Measurements from ENCODE around the gene UNC5B.

UNC5B gene

DNA sequence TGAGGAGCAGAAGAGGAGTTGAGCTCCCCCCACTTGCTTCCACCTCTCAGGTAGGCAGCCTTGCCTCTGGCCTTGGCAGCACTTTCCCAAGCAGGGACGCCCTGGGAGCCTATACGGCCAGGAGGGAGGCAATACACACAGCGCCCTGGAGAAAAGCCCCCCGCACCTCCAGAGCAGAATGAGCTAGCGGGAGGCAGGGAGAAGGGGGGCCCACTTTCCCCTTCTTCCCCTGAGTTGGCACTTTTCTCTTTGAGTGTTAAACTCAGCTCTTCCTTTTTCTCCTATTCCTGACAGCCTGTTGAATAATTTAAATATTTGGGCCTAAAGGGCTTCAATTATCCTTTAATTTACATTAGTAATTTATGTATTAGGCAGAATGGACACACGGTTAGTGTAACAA is 35.8 kb downstream of the UNC5B start:
- DNase-seq (ENCODE audit: low read depth): no peak
- H3K4me3 ChIP-seq (ENCODE audit: low read depth, low read length): no peak overlapping the region

- H3K4me3 ChIP-seq (ENCODE audit: low read depth, low read length): no peak overlapping the region
- no peak for DNase-seq (ENCODE audit: low read depth)
Observed at GRCh38 chr10:71249996-71250395, 37.6 kb downstream of the UNC5B start.

DNA sequence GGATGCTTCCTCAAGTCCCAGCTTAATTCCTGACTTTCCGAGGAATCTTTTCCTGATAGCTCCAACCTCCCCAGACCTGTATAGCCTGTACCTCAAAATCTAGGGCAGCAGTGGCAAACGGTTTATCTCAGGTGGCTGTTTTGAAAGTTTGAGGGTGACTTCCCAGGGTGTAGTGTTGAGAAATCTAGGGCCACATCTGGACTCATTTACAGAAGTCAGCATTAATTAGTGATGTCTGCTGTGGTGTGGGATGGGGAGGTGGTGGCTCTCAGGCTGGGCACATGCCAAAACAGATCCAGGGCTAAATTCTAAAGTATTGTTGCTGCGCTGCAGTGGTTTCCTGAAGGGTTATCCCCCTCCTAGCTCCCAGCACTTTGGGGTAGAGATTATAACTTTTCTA is 38.0 kb downstream of the UNC5B start:
- no peak overlapping the region for H3K4me3 ChIP-seq (ENCODE audit: low read depth, low read length)
- DNase-seq (ENCODE audit: low read depth): no peak

- H3K4me3 ChIP-seq (ENCODE audit: low read depth, low read length): no peak overlapping the region
- DNase-seq (ENCODE audit: low read depth): no peak
Observed at GRCh38 chr10:71250842-71251241, 38.5 kb downstream of the UNC5B start.

GRCh38 chr10:71251319-71251718 is 38.9 kb downstream of the UNC5B start:
- DNase-seq (ENCODE audit: low read depth): no peak
- no peak overlapping the region for H3K4me3 ChIP-seq (ENCODE audit: low read depth, low read length)

DNA sequence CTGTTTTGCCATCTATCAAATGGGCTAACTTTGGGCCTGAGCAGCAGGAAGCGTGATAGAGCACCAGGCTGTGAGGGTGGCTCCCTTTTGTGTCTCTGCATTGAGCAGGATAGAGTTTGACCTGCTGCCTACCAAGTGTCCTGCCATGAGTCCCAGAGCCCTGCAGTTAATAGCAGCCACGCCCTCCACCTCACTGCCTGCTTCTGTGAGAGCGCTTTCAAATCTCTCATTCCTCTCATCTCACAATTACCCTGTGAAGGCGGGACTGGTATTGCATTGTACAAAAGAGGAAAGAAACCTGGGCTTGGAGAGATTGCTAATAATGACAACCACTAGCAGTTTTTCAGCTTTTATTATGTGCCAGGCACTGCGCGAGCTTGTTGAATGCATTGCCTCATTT is 39.9 kb downstream of the UNC5B start:
- no peak overlapping the region for H3K4me3 ChIP-seq (ENCODE audit: low read depth, low read length)
- DNase-seq (ENCODE audit: low read depth): no peak

DNA sequence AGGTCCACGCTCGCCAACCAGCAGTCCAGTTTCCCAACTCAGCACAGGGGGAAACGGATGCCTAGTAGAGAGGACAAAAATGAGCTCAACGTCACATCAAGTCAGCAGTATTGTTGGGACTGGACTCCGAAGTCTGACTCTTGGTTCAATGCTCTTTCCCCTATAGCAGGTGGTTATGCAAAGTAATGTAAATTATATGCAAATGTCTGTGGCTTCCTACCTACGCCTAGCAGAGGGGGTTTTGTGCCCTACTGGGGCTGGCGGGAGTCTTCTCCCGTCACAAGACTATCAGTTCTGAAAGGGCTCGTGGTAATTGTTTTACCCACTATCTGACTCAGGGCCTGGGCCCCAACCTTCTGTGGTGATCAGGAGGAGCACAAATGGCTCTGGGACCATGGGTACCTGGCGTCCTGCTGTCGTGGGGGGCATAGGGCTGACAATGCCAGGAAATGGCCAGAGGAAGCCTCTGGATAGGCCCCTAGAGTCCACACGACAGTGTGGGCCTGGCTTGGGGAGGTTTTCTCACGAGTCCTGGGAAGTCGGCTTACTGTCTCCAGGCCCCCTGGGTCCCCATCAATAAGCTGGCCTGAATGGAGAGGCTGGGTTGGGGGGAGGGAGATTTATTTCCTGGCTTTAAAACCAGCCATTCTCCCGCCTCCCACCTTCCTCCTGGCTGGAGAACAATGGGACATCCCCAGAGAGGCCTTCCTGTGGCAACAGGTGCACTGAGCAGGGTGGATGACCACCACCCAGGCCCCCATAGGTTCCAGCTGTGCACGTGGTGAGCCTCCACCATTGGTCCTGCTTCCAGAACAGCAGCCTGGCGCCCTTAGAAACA is 41.8 kb downstream of the UNC5B start:
- no peak overlapping the region for H3K4me3 ChIP-seq (ENCODE audit: low read depth, low read length)
- DNase-seq (ENCODE audit: low read depth): no peak

DNA sequence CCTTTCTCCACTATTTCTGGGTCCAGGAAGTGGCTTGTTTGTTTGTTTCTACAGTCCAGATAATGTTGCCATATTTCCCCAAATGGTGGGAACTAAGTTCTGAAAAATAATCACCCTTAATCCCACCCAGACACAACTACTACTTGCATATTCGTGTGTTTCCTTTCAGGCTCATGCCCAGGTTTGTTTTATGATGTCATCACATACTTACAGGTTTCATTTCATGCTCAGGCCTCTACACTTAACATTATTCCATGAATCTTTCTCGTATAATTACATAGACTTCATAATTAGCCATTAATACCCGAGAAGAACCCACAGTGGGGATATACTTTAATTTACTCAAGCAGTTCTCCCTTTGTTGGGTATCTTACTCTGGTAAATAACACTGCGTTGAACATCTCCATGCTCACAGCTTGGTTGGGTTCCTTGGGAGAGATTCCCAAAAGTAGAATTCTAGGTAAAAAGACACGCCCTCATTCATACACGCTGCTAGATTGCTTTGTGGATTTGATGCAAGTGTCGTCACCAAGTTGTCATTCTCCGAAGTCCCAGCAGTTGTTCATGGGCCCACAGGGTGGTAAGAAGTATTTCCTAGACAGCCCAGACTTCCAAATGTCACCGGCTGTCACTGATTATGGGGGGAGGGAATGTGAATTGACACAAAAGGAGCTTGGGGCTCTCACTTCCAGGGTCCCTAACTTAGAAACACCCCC is 42.6 kb downstream of the UNC5B start:
- no peak for DNase-seq (ENCODE audit: low read depth)

GRCh38 chr10:71255550-71255807 is 43.1 kb downstream of the UNC5B start:
- no peak overlapping the region for H3K4me3 ChIP-seq (ENCODE audit: low read depth, low read length)

More for the DNA sequence above, 42.6 kb downstream of the UNC5B start:
- H3K4me3 ChIP-seq (ENCODE audit: low read depth, low read length): no peak overlapping the region

GRCh38 chr10:71255808-71256660 is 43.7 kb downstream of the UNC5B start:
- H3K4me3 ChIP-seq (ENCODE audit: low read depth, low read length): no peak overlapping the region
- peak; percentile 81 for DNase-seq (ENCODE audit: low read depth)

More at GRCh38 chr10:71255550-71255807, 43.1 kb downstream of the UNC5B start:
- DNase-seq (ENCODE audit: low read depth): no peak

- no peak for DNase-seq (ENCODE audit: low read depth)
- no peak overlapping the region for H3K4me3 ChIP-seq (ENCODE audit: low read depth, low read length)
Observed at GRCh38 chr10:71256661-71257318, 44.4 kb downstream of the UNC5B start.

- no peak for DNase-seq (ENCODE audit: low read depth)
- no peak overlapping the region for H3K4me3 ChIP-seq (ENCODE audit: low read depth, low read length)
Observed at GRCh38 chr10:71257319-71257997, 45.1 kb downstream of the UNC5B start.

- DNase-seq (ENCODE audit: low read depth): no peak
- no peak overlapping the region for H3K4me3 ChIP-seq (ENCODE audit: low read depth, low read length)
Observed at GRCh38 chr10:71258046-71258445, 45.7 kb downstream of the UNC5B start.

DNA sequence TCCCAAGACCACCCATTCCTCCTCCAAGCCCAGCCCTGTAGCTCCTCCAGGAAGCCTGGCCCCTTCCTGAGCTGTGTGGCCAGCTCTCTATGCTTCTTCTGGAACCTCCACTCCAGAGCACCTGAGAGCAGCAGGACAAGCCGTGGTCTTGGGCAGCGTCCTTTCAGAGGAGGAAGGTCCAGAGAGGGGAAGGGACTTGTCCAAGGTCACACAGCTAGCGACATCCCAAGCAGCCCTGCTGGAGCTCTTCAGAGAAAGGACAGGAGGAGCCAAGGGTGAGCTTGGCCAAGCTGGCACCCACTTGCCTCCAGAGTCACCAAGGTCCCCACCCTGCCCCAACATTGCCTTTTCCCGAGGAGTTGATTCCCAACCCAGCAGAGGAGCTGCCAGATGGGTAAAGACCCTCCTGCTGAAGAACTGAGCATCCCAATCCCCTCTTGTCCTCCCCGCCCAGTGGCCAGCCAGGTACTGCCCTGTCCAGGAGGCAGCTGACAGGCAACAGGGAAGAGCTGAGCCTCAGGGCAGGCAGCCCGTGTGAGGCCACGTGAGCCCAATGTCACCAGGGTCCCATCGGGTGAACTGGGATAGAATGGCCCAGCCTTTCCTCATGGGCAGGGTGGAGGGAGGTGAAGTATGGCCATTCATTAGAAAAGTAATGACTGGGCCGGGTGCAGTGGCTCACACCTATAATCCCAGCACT is 46.2 kb downstream of the UNC5B start:
- no peak overlapping the region for H3K4me3 ChIP-seq (ENCODE audit: low read depth, low read length)
- DNase-seq (ENCODE audit: low read depth): no peak

GRCh38 chr10:71259282-71259681 is 46.9 kb downstream of the UNC5B start:
- no peak overlapping the region for H3K4me3 ChIP-seq (ENCODE audit: low read depth, low read length)
- no peak for DNase-seq (ENCODE audit: low read depth)

- no peak overlapping the region for H3K4me3 ChIP-seq (ENCODE audit: low read depth, low read length)
- no peak for DNase-seq (ENCODE audit: low read depth)
Observed at GRCh38 chr10:71259815-71260501, 47.6 kb downstream of the UNC5B start.

GRCh38 chr10:71260622-71261325 is 48.4 kb downstream of the UNC5B start:
- H3K4me3 ChIP-seq (ENCODE audit: low read depth, low read length): no peak overlapping the region
- DNase-seq (ENCODE audit: low read depth): peak; percentile 94
